Loucy (cell line): Measurements from ENCODE around the gene PPM1M.

Experiments
- CTCF ChIP-seq: fragments of 200-600 bp; sonication (generic); conservative IDR thresholded peaks from 2 replicates; pipeline ENCODE4 v1.5.1; 2014; ENCODE audit warnings: mild to moderate bottlenecking, antibody characterized with exemption, low read length
- EZH2phosphoT487 ChIP-seq: fragments of 200-600 bp; IDR thresholded peaks from 2 replicates; pipeline ENCODE4 v1.6.1; 2018; ENCODE audit warnings: antibody characterized with exemption, mild to moderate bottlenecking, moderate library complexity, borderline replicate concordance

- TF ChIP-seq CTCF: no peak
- no peak for TF ChIP-seq EZH2phosphoT487
Measured at GRCh38 chr3:52286777-52287110, 41.2 kb downstream of the PPM1M start.
